Measurements from ENCODE around the gene MAST1.
"Not testable (repeated sequence)": the region's sequence is repeated elsewhere in the genome, so short reads cannot be mapped to it uniquely, and the experiment has no call there.

The MAST1 gene

DNA sequence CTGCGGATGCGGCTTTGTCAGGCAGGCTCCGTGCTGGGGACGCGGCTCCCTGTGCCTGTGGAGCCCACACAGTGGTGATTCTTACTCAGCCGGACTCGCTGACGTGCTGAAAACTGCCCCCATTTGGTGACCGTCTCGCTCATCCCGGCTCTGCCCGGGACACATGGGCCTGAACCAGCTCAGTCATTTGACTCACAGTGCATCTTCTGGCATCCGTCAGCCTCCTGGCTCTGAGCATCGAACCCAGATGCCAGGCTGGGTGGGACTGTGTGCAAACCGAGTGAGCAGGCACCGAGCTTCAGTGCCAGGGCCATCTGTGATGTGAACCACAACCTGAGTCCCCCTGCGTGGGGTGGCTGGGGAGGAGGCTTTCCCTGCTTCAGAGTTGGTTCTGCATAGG is 58.1 kb downstream of the MAST1 start:
- no peak for DNase-seq (ENCODE audit: low spot score)

DNA sequence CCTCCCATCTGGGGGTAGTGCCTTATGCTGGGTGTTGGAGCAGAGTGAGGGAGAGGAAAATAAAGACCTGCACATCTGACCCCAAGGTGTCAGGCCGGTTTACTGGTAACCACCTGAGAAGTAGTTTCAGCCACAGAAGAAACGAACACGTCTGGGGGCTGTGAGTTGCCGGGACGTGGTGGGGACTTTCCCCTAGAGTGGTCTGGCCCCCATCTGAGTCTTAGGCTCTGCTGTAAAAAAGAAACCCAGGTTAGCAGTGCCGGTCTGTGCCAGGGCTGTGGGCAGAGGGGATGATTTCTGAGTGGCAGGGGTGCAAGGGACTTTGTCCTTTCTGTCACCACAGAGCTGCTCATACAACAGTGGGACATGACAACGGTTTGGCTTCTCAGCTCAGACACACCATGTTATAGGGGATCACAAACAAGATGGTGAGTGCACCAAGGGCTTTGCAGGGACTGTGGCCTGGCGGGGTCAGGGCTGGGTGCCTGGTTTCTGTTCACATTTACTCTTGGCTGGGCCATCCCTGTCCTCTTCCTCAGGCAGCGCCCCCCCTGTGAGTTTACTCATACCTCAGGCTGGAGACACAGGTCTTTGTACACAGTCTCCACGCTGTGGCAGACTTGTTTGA is 61.7 kb downstream of the MAST1 start:
- DNase-seq (ENCODE audit: low spot score): no peak

DNA sequence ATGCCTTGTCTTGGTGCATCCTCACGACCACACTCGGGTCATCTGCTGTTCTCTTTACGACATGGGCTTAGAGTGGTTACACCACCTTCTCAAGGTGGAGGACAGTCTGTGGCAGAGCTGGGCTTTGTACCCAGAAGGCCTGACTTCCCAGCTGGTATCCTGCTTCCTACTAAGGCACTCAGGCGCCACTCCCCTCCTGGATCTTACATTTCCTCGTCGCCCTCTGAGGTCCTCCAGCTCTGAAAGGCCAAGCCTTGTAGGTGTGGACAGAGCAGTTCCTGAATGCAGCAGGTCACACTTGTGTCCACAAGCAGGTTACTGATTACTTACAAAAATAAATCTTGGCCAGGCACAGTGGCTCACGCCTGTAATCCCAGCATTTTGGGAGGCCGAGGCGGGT is 68.9 kb downstream of the MAST1 start:
- DNase-seq (ENCODE audit: low spot score): no peak

DNA sequence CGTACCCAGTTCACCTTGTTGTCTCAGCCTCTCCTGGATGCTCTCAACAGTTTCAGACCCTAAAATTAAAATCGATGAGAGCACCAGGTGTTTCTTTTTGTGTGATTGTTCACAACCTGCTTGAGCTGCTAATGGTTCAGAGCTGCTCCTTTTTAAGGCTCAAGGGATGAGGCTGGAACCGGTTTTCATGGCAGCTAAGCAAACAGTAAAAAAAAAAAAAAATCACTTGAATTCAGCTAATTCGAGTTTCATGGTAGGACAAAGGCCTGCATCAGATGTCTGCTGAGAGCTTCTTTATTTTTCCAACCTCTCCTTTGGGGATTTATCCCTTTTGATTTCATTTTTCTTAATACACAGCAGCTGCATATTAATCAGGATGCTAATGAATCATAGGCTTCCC is 74.3 kb downstream of the MAST1 start:
- DNase-seq (ENCODE audit: low spot score): no peak

DNA sequence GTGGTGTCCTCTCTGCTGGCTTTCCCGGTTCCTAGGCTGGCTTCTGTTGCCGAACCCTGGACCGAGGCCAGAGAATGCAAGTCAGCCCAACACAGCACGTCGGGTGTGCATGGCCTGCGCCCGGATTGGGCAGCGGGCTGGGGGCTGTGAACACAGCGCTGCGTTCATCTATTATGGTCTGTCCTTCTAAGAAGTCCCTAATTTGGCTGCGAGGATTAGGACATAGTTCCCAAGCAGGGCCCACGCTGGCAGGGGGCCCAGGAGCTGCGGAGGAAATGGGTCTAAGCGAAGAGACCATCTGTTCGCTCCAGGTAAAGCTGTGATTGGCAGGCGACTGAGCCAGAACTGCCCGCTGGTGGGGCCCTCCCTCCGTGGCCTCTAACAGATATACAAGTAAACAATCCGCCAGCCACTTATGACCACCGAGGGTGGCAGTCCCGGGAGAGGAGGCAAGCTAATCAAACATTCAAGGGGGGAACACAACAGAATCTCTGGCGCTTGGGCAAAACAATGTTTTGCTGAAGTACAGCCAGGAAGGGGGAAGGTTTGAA is 74.8 kb downstream of the MAST1 start:
- DNase-seq (ENCODE audit: low spot score): peak; percentile 45

DNA sequence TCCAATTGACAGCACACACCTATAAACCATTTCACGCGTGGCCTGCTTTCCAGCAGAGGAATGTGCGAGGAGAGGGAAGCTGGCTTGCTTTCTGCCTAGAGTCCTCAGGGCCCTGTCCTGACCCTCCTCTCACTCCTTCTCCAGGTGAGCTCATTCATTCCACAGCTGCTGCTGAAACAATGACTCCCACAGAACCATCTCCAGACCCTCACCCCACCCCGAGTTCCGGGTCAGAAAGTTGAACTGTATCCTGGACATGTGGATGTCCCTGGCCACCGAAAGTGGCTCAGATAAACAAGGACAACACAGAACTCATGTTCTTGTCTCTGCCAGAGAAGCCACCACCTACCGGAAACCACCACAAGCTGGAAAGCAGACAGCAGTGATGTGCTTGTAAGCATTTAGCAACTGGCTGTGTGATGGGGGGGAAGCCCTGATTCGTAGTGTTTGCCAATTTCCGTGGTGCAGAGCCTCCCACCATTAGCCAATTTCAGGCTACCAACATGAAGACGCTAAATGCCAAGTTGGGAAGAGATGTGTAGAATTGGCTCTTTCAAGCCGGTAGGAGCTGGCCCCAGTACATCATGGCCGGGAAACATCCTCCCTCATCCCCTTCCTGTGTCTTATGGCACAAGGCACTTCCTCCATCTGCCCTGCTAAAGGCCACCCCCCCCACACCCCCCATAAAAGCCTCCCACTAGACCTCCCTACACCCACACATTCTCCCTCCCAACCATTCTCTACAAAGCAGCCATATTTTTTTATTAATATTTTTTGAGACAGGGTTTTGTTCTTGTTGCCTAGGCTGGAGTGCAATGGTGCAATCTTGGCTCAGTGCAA is 75.8 kb downstream of the MAST1 start:
- DNase-seq (ENCODE audit: low spot score): no peak

DNA sequence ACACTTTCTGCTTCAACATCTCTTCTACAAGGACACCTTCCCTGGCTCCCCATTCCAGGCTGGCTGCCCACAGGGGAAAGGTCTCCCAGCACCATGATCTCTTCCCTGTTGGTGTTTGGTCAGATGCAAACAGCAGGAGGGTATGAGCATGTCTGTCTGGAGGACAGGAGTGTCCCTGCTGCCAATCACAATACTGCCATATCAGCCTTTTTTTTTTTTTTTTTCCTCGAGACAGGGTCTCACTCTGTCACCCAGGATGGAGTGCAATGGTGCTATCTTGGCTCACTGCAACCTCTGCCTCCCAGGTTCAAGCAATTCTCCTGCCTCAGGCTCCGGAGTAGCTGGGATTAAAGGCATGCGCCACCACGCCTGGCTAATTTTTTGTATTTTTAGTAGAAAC is 77.5 kb downstream of the MAST1 start:
- not testable (repeated sequence) for DNase-seq (ENCODE audit: low spot score)

DNA sequence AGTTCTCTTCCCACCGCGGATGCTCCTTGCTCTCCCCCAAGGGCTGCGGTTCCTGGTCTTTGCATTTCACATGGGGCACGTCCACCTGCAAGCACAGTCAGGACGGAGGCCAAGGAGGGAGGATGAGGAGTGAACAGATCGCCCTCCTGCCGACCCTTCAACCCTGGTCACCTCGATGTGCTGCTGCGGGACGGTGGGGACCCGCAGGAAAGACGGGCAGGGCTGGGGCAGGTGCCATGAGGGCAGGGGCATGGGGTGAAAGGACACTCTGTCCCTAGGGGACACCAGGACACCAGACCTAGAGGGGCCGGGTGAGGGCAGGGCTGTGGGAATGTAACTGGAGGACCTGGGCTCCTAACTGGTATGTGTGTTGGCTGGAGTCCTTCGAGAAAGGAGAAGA is 79.9 kb downstream of the MAST1 start:
- DNase-seq (ENCODE audit: low spot score): no peak

DNA sequence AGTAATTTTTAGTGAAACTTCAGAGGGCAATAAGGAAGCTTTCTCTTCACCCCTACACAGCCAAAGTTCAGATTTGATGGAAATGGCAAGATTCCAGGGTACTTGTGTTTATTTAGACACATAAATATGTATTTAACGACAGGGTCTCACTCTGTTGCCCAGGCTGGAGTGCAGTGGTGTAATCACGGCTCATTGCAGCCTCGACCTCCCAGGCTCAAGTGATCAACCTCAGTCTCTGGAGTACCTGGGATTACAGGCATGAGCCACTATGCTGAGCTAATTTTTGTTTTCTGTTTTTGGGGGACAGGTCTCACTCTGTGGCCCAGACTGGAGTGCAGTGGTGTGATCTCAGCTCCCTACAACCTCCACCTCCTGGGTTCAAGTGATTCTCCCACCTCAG is 82.7 kb downstream of the MAST1 start:
- DNase-seq (ENCODE audit: low spot score): no peak

DNA sequence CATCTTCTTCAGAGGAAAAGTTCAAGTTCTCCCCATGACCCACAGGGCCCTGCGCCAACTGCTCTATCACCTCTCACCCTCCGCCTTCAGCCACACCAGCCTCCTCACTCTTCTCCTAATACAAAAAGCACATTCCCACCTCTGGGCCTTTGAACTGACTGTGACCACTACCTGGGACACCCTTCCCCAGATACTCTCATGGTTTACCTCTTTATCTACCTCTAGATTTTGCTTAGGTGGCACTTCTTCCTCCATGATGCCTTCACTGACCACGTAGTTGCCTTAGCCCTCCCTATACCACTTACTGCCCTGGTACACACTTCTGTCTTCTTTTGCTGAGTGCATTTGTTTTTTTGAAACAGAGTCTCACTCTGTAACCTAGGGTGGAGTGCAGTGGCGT is 84.6 kb downstream of the MAST1 start:
- DNase-seq (ENCODE audit: low spot score): no peak

All from hepatic stellate cell (primary cell).